Inferior parietal cortex (tissue), 1 donor: Measurements from ENCODE around the gene ALPK1.
"Not testable (repeated sequence)": the region's sequence is repeated elsewhere in the genome, so short reads cannot be mapped to it uniquely, and the experiment has no call there.

Experiments
- DNase-seq: peaks from one replicate; pipeline ENCODE4 v3.0.0-alpha.2; 2016; ENCODE audit errors: extremely low spot score

ALPK1 gene

GRCh38 chr4:112284166-112284565 is 13.0 kb upstream of the ALPK1 start:
- no peak for DNase-seq

DNA sequence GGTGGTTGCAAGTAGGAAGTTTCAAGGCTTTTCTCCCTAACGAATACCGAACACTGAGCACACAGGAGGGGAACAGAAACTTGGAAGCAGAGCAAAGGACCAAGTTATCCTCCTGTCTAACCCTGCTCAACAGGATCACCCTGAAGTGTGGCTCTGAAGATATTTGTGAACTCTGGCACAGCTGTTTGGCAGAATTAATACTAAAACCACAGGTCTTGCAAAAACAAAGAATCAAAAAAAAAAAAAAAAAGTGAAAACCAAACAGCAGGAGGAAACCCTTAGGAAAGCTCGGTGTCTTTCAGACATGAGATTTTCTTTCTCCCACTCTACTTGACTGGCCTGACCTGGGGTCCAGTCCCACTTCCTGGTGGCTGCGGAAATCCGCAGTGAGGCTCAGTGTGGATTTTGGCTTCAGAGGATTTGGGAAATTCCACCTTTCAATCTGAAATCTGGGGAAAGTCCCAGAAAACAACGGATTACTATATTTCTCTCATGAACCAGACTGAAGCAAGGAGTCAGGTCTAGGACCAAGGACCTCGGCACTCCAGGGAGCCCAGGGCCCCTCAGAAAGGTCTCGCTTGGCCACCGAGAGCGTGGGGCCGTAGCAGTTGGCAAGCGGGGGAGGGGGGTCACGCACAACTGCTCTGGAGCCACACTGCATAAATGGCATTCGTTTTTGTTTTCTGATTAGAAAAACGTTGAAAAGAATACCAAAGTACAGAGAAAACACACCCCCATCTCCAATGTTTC is 12.3 kb upstream of the ALPK1 start:
- DNase-seq, result no peak

DNA sequence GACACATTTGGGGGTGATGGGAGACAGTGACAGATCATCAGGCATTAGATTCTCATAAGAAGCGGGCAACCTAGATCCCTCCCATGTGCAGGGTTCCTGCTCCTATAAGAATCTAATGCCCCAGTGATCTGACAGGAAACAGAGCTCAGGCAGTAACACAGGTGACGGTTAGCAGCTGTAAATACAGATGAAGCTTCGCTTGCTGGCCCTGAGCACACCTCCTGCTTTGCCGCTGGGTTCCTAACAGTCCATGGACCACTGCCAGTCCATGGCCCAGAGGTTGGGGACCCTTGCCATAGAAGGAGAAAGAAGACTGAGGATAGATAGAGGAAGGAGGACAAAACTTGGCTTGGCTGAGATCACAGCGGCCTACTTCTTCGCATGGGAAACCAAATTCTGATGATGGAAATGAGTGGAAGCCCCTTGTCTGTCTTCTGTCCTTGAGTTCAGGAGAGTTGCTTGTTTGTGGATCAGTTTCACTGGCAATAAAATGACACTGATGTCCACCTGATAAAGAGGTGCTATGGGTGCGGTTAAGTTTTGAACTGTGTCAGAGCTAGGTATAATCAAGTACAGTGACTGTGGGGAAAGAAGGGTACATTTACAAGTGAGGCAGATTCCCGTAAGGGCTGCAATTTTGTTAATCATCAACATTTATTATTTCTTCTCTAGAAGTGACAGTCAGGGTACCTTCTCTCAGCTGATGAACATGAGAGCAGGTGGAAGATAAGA is 9.7 kb upstream of the ALPK1 start:
- no peak for DNase-seq

GRCh38 chr4:112288455-112288854 is 8.7 kb upstream of the ALPK1 start:
- no peak for DNase-seq

DNA sequence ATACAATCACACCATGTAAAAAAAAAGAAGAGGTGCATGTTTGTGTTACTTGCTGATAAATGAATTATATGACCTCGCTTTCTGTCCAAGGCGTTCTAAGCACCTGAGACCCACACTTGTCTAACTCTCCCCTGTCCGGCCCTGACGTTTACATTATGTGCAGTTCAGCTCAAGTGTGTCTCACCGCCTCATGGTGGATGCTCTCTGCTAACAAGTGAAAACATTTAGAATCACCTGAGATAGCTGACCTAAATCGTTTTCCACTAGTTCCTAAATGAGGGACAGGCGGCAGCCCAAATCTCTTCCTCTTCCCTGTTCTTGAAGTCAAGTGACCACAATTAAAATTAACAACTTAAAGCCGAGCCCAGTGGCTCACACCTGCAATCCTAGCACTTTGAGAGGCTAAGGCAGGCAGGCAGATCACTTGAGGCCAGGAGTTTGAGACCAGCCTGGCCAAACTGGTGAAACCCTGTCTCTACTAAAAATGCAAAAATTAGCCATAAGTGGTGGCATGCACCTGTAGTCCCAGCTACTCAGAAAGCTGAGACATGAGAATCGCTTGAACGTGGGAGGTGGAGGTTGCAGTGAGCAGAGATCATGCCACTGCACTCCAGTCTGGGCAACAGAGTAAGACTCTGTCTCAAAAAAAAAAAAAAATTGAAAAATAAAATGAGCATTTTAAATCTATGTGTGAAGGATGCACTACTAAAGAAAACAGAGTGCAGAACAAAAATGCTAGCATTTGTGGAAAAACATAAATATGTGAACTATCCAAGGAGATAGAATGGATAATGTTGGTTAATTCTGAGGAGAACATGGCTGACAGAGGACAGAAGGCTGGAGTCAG is 7.5 kb upstream of the ALPK1 start:
- no peak for DNase-seq

DNA sequence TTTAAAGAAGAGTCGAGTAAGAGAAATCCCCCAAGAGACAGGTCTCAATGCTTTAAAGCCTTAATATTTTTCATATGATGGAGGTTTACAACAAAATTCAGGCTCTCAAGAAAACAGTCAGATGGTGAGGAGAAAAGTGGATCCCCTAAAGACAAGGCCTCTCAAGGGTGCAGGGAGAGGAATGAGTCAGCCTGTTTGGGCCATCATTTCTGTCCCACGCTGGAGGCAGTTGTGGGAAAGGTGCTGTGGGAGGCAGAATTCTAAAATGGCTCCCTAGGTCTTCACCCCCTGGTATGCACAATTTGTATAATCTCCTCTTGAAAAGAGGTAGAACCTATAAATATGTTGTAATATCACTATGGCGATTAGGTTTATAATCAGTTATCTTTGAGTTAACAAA is 6.8 kb upstream of the ALPK1 start:
- no peak for DNase-seq

DNA sequence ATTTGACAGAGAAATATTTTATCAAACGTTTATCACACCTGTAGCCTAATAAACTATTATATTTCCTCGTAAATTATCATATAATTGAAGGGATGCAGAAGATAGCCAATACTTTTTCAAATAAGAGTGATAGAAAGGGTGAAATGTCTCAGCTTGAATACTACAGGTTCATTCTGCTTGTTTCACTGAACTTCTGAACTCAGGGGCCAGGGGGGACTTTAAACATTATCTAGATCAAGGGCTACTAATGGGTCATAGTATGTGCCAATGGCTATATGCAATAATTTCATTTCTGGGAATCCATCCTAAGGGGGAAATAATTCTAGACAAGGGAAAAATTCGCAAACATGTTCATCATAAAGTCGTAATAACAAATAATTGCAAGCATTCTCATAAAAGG is 2.6 kb downstream of the ALPK1 start:
- no peak for DNase-seq

DNA sequence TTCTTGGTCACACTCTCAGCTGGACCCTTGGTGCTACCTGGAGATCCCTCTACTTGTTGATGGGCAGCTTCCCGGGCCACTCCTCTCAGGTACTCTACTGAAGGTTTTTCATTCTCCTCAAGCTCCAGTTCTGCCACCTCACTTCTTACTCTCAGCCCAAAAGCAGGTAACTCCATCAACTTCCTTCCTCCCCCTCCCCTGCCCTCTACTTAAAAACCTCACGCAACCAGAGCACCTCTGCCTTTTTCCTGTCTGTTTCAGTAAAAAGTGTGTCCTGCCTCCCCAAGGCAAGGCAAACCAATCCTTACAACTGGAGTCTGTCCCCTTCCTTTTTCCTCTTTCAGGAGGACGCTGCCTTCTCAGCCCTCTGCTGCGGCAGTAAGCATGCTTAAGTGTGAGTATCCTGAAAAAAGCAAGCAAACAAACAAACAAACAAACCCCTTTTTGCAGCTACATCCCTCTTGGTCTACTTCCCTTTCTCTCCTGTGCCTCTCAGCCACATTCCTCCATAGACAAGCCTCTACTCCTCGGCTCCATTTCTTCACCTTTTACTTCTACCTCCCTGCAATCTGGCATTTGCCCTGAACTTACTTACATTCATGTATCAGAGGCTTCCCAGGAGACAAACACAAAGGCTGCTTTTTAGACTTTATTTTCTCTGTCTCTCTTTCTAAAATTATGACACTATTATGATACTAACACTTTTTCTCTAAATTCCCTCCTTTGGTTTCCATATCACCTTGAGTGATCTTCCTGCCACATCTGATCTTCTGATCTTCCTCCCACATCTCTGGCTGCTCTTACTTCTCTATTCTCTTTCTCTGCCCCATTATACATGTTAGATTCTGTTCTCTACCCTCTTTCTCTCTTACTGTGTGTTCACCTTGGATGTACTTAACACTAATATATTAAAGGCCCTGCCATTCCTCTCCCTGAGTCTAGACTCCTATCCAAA is 5.4 kb downstream of the ALPK1 start:
- no peak for DNase-seq

GRCh38 chr4:112305477-112305876 is 8.3 kb downstream of the ALPK1 start:
- not testable (repeated sequence) for DNase-seq

GRCh38 chr4:112309263-112309791 is 12.2 kb downstream of the ALPK1 start:
- not testable (repeated sequence) for DNase-seq

- no peak for DNase-seq
Measured at GRCh38 chr4:112311516-112311915, 14.3 kb downstream of the ALPK1 start.

- DNase-seq, result no peak
Measured at GRCh38 chr4:112312610-112313239, 15.6 kb downstream of the ALPK1 start.

DNA sequence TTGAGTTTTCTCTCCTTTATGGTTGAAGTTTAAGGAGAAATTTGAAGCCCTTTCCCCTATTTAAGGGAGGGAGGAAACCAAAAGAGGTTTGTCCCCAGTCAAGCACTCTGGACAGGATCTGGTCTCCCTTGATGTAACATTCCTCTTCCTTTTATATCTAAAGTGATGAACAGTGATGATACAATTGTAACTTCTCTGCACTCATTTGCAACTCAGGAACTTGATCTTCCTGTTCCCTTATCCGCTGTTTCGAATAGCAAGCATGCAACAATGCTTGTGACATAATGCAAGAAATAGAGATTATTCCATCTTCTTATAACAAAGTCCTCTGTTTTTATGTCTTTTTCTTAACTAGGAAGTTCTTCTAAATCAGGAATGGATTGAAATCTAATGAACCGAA is 18.3 kb downstream of the ALPK1 start:
- DNase-seq, result no peak

DNA sequence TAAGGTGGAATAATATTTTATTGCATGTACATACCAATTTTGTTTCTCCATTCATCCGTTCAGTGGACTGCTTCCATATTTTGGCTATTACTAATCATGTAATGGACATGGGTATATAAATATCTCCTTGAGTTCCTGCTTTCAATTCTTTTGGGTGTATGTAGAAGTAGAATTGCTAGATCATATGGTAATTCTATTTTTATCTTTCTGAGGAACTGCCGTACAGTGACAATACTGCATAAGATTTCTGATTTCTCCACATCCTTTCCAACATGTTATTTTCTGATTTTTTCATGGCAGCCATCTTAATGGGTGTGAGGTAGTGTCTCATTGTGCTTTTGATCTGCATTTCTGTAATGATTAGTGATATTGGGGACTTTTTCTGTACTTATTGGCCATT is 19.2 kb downstream of the ALPK1 start:
- no peak for DNase-seq

DNA sequence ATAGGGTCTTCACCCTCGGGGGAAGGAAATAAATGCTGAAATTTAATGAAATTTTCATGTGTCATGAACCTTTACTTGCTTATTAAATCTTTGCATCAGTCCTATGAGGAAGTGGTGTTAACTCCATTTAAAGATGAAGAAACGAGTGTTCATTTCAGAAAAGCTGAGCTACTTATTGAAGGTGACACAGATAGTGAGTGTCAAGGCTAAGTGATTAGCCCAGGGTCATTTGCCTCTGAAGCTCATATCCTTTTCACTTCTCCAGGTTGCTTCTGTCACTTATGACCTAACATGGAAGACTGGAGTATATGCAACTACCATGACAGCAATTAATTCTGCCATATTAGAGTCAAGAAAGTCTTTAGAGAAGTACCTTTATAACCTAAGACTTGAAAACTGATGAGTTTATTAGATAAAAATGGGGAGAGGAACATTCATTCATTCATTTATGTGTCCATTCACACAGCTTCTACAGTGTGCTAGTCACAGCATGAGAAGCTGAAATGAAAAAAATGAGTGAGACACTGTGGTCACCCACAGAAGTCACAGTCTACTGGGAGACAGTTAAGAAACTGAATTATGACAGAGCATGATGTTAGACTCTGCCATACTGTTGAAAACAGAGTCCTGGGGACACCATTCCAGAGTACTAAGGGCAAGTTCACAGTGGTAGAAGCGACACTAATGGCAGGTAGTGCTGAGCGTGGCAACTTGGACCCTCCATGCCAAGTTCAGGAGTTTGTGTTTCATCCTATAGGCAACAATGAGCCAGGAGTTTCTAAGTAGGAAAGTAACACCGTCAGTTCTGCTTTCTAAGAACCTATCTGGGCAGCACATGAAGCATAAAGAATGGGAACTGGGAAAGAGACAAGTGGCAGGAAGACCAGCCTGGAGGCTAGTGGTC is 21.3 kb downstream of the ALPK1 start:
- no peak for DNase-seq

- peak; percentile 81 for DNase-seq
Measured at GRCh38 chr4:112321776-112322684, 24.9 kb downstream of the ALPK1 start.

GRCh38 chr4:112322866-112323265 is 25.7 kb downstream of the ALPK1 start:
- DNase-seq, result no peak

- DNase-seq, result no peak
Measured at GRCh38 chr4:112325530-112325929, 28.4 kb downstream of the ALPK1 start.
